Hypothalamus (tissue), 51 donors: ENCODE results near the gene TMEM266.

Source experiments
- DNase-seq, 51 donors: peaks; one replicate each; lab custom pipeline; 2025; lab: John Stamatoyannopoulos, UW

Gene TMEM266

DNA sequence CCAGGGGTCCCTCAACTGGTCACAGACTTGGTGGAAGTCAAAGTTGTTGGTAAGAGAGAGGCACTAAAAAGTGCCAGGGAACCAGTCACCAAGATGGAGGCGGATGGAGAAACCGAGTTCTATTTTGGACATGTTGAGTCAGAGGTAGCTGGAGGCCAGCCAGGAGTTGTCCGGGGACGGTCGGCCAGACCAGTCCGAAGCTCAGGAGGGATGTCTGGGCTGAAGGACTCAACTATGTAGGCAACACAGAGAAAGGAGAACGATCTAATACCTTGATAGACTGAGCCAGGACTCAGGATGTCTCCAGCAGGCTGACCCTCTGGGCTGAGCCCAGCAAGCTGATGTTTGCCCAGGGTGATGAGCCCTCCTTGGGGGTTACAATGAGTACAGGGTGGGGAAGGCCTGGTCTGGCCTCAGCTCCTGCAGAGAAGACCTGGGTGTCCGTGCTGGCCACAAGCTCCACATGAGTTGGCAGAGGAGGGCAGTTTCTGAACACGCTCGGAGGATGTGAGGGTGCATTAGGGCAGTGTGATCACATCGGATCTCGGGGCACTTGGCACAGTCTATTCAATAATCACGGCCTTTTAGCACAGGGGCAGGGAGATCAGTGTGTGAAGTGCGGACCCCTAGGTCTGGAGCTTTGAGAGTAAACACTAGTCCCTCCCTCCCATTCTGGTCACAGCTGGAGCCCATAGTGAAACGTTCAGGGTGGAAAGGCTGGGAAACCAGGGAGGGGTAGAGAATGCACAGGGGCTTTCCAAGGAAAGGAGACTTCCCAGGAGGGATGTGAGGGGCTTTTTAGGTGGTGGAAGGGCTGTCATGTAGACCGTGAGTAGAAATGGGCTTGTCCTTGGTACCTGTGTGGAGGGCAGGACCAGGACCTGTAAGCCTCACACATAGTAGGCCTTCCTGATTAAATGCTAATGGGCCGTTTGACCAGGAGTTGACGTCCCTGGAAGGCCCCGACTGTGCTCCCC is 139.6 kb downstream of the TMEM266 start:
- DNase-seq: peak in 1 of 51 donors; percentile 18

- DNase-seq: no peak
These were observed 140.3 kb downstream of the TMEM266 start for GRCh38 chr15:76200083-76200465.

DNA sequence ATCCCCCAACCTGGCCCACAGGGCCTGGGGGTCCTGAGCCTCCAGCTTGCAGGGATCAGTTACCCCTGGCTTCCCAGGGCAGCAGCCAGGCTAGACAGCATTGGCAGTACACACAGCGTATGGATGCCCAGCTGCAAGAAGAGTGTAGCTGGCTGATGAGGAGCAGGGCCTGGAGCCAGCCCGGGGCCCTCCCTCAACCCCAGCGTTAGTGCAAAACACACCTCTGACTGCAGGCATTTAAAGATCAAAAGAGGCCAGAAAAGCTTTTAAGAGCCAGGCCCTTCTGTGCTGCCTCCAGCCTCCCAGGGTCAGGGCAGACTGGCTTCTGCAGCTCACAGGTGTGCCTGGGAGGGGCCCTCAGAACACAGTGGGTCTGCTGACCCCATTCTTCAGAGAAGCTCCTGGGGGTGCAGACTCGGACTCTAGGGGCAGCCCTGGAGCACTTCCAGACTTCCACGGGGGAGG is 140.9 kb downstream of the TMEM266 start:
- DNase-seq: no peak

- no peak for DNase-seq
These were observed 141.9 kb downstream of the TMEM266 start for GRCh38 chr15:76201536-76202255.

DNA sequence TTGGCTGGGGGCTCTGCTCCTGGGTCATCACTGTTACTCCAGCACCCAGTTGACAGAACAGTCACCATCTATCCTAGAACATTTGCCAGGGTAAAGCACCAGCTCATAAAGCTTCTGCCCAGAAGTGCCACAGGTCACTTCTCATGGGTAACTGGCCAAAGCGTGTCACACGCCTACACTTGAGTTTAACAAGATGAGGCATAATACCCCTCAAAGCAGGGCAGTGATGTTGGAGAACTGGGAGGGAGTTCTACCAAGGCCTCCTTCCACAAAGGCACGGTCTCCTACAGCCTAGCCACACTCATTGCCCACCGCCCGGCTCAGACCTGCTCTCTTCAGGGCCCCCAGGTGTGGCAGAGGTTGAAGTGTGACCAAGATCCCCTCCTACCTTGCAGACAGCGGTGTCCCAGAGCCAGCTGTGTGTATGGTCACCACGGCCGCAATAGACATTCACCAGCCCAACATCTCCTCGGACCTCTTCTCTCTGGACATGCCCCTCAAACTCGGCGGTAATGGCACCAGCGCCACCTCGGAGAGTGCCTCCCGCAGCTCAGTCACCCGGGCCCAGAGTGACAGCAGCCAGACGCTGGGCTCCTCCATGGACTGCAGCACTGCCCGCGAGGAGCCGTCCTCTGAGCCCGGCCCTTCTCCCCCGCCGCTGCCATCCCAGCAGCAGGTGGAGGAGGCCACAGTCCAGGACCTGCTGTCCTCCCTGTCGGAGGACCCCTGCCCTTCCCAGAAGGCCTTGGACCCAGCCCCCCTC is 143.7 kb downstream of the TMEM266 start:
- no peak for DNase-seq

- no peak for DNase-seq
These were observed 144.5 kb downstream of the TMEM266 start for GRCh38 chr15:76204109-76204845.

DNA sequence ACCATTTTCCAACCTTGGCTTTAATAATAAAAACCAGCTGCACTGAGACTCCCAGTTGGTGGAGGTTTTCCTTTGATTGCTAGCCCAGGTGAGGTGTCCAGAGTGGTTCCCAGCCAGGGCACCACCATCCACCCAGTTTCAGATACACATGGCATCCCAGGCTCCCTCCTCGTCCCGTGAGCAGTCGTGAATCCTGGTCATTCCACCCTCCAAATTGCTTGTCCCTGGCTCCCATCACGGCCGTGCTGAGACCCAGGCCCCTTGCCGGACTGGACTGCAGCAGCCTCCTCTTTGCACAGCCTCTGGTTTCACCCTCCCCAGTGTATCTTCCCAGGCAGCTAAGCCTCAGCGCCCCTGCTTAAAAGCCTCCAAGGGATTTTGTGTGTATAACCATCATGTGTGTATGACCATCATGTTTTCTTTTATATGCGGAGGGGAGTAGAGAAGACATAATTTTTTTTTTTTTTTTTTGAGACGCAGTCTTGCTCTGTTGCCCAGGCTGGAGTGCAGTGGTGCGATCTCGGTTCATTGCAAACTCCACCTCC is 145.2 kb downstream of the TMEM266 start:
- DNase-seq: no peak

DNA sequence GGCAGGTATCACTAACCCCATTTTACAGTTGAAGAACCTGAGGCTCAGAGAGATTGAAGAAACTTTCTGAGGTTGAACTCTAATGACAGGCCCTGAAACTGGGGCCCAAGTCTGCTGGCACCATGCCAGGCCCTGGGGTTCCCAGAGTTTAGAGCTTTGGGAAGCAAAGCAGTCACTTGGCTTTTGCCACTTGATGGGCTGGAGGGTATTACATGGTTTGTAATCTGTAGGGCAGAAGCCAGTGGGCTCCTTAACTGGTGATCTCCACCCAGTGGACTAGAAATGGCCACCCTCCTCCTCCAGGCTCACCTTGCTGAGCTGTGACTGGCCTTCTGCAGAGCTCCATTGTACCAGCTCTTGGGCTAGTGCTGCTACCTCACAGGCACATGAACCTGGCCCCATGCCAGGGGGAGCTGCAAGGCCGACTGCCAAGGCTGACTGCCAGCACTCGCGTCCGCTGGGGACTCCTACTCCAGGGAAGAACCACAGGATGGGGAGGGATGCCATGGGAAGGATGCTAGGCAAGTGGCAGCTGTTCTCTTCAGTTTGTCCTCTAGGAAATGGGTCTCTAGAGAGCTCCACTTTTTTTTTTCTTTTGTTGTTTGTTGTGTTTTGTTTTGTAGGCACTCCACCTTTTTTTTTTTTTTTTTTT is 146.7 kb downstream of the TMEM266 start:
- DNase-seq: peak in 49 of 51 donors; percentile 7 to 92 (median 69)

DNA sequence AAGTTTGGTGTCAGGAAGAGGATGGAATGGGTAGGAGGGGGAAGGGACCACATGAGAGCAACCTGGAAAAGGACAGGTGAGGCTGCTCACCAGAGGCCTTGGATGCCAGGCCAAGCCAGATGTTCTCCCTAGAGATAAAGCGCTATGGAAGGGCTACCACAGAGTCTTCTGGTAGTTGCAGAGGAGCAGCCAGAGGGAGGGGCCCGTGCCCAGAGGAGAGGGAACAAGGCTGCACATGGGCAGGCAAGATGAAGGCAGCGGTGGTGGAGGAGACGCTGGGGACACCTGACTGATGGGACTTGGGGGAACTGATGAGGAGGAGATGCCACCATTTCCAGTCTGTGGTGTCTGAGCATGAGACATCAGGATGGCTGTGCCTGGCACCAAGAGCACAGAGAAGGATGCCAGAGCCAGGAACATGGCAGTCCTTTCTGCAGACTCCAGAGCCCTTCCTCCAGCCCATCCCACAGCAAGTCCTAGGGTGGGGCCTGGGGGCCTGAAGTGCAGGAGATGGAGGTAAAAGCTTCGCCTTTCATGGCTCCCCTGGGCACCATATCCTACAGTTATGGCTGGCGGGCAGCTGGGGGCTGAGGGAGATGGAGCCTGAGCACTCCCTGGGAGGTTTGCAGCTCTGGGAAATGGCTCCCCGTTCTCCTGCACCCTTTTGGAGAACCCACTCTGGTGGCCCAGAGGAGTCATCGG is 148.4 kb downstream of the TMEM266 start:
- DNase-seq: no peak

- no peak for DNase-seq
These were observed 149.1 kb downstream of the TMEM266 start for GRCh38 chr15:76208786-76209424.

DNA sequence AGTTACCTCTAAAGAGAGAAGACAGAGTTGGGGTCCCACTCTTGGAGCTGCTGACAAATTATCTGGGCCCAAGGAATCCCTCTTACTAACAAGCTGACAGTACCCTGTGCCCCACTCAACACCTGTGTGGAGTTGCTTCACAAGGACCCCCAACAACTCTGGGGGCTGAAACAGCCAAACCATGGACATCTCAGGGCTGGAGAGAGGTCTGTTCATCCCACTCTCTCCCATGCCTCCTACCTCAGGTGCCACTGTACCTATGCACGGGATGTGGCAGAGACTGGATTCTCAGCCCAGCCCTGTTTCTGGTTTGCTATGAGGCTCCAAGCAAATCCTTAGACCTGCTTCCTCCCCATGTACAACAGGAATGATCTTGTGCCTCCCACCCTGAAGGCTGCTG is 149.7 kb downstream of the TMEM266 start:
- no peak for DNase-seq

DNA sequence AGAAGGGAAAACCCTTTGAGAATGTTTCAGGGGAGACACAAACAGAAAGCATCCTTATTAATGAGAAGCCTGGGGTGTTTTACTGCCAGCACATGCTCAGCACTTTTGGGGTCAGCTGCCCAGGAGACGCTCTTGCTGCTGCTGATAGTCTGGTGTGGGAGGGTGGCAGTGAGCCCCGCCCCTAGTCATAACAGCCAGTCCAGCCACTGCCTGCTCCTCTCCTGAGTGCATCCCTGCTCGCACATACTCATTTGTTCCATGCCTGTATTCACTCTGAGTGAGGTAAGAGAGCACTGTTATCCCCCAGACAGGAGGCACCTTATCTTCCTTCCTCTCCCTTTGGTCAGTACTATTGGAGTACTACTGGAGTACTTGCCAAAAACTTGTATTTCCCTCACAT is 150.2 kb downstream of the TMEM266 start:
- no peak for DNase-seq

GRCh38 chr15:76215634-76216033 is 155.8 kb downstream of the TMEM266 start:
- no peak for DNase-seq

GRCh38 chr15:76217029-76217881 is 157.5 kb downstream of the TMEM266 start:
- no peak for DNase-seq

DNA sequence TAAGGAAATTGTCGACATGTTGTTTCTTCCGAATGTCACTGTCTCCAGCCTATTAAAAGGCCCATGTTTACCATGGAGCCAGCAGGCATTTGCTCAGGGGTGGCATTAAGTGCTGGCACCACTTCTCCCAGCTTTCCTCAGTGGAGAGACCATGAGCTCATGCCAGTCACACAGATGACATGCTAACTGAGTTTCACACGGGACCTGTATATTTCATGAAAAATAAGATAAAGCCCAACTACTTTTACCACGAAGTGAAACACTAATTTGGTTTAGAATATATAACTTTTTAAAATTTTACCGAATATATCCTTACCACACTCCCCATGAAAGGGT is 158.1 kb downstream of the TMEM266 start:
- no peak for DNase-seq

GRCh38 chr15:76221085-76221767 is 161.4 kb downstream of the TMEM266 start:
- no peak for DNase-seq

- DNase-seq: no peak
These were observed 162.4 kb downstream of the TMEM266 start for GRCh38 chr15:76222159-76222558.
